UCSD-AML1 (cell line): ENCODE results near the gene LRPPRC.
"Not testable (repeated sequence)": the region's sequence is repeated elsewhere in the genome, so short reads cannot be mapped to it uniquely, and the experiment has no call there.

Source experiments
- DNase-seq: peaks from one replicate; lab custom pipeline; 2025; ENCODE audit not compliant: unreplicated experiment; lab: John Stamatoyannopoulos, UW

The LRPPRC gene

DNA sequence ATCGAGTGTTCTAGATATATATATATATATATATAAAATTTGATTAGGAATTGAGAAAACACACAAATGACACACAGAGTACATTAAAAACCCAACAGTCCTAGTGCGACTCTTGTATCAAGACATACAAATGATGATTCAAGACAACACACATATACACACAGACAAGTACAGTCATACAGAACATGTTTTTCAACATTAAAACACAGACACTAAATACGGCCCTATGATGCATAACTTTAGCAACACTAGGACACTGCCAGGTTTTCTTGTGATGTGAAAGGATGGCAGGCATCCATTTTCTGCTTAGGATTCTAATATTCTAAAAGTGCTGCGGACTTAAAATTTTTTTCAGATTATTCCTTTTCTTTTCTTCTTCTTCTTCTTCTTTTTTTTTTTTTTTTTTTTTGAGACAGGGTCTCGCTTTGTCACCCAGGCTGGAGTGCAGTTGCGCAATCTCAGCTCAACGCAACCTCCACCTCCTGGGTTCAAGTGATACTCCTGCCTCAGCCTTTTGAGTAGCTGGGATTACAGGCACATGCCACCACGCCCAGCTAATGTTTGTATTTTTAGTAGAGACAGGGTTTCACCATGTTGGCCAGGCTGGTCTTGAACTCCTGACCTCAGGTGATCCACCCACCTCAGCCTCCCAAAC is 84.5 kb downstream of the LRPPRC start:
- DNase-seq = not testable (repeated sequence)

DNA sequence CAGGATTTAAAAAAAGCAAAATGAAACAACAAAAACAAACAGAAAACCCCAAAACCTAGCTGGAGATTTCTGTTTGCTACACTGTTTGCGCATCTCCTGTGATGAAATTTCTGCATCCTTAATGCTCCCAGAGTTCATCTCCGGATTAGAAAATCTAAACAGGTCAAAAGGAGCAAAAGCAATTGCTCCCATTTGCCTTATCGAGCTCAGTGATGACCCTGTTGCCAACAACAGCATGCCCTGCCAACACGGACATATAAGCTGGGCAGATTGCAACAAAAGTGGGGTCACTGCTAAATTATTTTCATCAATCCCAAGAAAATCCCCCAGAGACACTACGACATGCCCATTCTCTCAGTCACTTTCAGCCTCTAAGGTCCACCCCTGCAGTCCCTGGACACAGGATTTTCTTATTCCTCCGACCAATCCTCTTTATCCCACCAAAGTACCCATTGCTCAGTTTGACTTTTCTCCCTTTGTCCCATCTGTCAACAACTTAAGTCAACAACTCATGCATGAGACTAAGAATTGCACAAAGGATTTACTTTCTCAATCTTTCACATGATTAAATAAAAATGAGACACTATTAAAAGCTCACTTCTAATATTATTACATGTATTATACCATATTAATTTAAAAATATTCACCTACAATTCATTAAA is 89.2 kb downstream of the LRPPRC start:
- no peak for DNase-seq

DNA sequence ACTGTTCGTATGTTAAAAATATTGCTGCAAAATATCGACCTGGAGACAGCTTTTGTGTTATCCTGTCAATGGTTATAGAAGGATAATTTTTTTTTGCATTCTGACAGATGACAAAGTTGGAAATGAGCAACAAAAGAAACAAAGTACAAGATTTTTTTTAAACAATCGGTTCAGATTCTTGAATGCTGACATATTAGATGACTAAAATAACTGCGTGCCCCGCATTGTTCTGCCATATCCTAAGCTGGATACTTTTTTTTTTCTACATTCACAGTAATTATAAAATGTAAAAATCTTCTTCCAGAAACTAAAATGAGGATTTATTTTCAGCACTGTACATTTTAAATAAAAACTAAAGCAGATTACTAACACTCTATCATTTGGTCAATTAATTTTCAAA is 89.9 kb downstream of the LRPPRC start:
- DNase-seq = no peak

DNA sequence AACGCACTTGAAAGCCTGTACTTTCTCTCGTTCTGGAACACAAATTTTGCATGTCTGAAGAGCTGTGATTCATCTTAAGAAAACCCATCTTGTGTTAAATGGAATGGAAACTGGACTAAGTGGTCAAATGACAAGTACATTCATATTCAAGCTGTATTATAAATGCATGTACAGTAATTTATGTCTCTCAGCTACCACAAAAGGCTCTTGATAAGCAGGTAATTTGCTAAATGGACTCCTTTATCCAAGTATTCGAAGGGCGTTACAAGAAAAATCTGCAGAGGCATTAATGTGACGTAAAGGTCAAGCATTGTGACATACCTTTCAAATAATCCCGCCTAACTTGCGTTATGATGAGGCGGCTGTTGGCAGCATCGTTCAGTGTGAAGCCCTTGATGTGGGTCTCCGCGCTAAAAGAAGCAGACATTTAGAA is 90.4 kb downstream of the LRPPRC start:
- no peak for DNase-seq

DNA sequence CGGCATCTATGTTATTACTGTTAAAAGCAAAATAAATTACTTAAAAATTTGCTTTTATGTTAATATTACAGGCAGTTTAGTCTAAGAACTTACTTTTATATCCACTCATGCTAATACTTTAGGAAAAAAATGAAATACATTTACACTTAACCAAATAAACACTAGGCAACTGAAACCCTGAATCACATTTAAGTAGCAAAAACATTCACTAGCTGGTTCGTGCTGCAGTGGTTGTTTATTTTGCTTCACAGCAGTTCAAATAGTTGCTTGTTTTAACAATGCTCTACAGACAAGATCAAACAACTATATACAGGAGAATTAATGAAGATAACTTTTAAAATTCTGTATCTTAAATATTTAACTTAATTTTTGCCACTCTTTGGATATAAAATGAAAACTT is 96.2 kb downstream of the LRPPRC start:
- no peak for DNase-seq

DNA sequence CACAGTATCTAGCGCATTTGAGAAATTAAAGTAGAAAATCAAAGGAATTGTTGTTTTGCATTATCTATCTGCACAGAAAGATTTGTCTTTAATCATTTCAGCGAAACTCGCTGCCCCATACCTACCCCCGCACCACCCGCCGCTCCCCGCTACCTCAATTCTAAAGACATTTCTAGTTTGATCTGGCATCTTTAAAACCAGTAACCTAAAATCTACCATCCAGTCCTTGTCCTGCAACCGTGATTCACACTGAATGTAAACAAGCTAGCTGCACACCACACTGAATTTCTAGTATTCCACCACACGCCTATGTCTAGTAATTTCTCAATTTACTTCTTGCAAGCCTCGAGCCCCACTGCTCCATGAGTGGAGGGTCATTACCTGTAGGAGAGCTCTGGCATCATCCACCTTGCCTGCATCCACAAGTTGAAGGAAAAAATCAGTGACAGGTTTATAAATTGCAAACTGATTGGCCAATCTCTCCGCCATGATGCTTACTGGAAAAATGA is 96.9 kb downstream of the LRPPRC start:
- no peak for DNase-seq

DNA sequence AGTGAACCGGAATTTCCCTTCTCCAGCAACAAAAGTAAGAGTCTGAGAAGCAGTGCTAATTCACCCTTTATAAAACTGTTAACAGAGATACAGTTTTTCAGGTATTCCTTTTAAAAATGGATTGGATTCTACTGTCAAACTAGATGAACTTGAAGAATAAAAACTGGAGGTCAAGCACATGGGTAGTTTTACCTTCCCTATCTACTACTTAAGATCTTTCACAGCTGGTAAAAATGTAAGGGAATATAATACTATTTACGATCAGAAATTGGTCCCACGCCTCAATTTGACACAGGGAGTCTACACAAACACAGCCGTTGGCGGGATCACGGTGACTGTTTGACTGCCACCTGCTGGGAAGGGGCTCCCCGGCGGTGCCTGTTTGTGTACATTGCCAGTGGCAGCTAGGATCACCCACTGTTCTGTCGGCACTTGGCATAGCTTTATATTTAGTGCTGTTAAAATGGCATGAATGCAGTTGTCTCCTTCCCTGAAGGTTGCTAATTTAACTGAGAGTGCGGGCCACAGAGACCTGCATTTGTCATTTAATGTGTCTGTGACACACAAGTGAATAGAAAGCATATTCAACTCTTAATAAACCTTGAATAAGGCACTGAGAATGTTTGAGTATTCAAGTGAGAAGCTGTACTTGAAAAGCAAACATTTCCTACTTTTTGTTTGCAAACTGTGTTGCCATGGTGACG is 97.5 kb downstream of the LRPPRC start:
- DNase-seq = no peak

DNA sequence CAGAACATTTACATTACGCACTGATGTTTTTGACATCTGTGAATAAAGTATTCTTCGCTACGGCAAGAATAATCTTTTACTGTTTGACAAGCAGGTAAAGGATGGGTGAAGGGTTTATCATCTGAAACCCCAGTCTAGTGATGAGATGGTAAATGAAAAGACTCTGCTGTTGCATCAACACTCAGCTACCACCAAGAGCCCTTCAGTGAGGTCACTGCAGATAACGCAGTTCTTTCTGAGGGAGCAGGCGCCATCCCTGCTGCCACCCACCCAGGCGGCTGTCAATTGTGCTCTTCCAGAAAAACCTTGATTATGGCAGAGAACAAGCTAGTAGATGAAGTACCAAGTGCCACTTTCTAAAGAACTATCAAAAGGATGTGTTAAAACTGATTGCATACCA is 98.3 kb downstream of the LRPPRC start:
- no peak for DNase-seq

DNA sequence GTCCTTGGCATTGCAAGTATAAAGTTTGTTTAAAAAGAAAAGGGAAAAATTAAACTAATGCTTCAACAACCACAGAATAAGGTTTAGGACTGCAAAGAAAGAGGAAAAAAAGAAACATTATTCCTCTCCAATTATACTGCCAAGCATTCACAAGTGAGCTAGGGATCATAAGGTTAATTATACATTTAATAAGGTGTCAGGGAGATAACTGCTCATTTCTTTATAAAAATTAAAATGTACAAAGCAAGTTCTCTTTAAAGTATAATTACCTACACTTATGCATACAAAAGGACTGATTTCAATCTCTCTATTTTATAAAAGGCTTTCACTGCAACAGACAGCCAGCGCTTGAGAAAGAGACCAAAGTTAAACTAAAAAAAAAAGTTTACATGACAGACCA is 98.9 kb downstream of the LRPPRC start:
- DNase-seq = no peak

DNA sequence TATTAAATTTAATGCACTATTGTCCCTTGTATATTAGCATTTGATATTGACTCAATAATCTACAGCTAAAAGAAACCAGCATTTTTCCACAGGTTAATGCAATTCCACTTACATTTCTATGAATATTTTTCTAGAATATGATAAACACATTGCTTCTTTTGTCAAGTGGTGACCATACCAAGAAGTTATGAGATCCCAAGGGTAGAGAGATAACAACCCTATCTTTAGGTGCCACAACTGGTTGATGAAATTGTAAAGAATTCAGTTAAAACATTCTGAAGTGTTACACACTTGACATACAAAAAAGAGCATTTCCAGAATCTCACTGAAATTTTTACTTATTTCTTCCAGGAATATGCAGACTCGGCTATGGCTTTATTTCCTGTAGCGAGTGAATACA is 101.0 kb downstream of the LRPPRC start:
- DNase-seq = no peak

DNA sequence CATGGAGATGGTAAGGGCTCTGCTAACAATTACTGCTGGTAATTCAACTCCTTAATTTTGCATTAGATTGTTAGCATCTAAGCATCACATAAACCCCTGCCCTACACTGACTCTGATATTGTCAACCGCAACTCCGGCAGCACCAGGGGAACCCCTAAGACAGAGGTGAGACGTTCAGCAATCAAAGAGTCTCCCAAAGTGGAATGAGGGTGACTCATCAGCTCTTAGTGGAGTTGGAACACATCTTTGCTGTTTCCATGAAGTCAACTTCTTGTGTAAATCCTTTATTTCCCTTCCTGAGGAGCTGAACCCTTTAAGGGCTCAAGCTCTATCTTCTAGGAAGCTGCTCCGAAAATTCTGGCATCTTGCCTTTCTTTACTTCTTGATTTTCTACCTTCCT is 104.9 kb downstream of the LRPPRC start:
- no peak for DNase-seq

DNA sequence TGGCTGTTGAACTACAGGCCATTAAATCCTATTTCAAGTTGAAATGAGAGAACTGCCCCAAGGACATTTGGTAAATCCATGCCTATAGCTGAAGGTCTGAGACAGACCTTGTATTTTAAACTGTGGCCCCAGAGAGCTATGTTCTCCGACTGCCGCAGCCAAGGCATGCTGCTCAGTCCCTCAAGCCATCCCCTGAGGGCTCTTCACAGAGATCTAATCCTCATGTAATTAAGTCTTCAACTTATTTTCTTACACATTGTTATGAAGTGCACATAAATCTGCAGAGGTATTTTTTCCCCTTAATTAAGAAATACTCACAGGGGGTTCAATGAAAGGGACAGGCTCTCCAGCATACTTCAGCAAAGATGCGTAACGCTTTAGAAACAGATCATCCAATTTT is 106.4 kb downstream of the LRPPRC start:
- DNase-seq = no peak

DNA sequence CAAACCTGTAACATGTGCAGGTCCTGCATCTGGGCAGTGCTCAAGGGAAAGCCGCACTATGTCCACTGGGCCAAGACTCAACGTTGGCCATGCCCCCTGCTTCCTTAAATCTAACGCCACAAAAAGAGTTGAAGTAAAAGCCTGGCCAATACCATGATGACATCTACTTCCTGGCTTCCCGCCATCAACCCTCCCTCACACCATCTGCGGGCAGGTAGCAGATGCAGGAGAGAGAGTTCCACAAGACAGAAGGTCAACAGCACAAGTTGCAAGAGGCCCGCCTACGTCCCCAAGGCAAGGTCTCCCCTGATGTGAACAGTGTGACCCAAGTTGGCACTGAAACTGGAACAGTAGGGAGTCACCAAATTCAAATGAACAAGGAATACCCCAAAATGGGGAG is 108.6 kb downstream of the LRPPRC start:
- DNase-seq = no peak

DNA sequence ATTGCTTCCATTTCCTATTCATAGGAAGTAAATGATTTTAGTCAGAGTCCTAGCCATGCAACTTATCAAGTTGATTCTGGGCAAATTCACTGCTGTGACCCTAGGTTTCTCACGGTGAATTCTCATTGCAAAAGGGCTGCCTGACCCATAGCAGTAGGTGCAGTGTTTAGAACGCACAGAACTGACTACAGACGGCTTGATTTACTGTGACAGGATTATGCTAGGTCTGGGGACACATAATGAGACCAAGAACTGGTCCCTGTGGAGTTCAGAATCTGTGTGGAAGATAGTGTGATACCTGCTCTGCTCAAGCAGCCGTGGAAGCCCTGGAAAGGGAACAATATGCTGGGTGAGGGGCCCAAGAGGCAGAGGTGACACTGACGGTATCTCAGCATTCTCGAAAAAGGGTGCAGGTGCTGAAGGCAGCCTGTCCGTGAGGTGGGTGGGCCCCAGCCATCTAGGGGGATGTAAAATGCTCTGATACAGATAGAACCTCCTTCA is 110.6 kb downstream of the LRPPRC start:
- no peak for DNase-seq

DNA sequence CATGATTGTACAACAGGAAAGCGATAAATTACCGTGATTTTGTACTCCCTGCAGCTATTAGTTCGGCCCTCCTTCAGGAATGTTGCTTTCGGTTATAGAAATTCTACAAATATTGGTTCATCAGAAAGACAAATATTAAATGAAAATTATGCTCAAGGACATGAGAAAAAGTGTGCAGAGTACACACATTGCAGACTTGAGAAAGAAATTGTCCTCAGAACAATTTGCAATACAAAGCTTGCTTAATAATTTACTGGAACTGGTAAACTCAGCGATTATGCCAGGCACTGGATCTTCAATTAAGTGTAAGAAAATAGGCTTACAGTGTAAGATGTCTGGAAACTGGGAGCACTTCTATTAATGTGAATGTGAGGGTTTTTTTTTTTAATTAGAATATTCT is 111.1 kb downstream of the LRPPRC start:
- DNase-seq = no peak

DNA sequence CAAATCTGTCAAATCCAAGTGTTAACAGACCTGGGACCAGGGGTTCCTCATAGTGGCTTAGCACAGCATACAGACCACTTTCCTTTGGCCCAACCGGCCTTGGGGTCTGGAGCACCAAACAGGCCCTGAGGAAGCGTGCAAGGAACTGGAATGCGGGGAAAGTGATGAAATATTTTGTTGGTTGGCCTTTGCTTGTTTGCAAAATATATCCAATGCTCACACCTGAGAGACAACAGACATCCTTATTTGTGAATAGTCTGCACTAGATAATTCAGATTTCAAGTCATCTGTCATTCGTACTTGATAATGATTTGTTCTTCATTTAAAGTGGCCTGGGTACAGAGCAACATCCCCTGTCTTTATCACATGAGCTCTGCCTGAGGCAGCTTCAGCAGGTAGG is 113.5 kb downstream of the LRPPRC start:
- DNase-seq = no peak

DNA sequence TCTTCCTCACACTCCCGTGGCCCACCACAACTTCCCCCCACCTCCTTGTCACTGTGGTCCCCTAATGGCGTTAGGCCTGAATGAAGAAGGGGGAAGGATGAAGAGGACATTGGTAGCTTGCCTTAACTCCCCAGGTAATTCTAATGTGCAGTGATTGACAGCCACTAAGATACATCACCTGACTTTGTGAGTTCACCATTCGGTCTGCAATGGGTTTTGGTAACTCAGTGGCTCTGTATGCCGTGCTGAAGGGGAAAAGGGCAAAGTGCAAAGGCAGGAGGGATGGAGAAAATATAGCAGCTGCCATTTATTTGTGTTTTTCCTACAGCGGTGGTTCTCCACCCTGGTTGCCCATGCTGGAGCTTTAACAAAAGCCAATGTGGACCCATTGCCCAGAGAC is 114.8 kb downstream of the LRPPRC start:
- DNase-seq = no peak

DNA sequence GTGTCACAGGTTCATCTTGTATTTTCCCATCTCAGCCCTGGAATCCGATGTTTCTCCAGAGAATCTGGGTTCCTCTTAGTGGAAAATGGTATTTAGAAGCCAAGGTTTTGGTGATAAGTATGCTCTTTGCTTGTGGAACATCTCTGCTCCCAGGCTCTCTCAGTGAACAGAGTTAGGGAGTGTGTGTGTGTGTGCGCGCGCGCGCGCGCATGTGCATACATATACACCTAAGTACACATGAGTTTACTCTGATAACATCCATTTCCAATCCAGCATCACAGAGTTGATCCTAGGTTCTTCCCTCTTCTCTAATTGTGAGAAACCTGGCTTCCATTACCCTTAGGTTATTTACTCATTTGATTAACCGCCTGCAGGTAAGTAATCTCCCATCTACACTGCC is 115.3 kb downstream of the LRPPRC start:
- DNase-seq = no peak

DNA sequence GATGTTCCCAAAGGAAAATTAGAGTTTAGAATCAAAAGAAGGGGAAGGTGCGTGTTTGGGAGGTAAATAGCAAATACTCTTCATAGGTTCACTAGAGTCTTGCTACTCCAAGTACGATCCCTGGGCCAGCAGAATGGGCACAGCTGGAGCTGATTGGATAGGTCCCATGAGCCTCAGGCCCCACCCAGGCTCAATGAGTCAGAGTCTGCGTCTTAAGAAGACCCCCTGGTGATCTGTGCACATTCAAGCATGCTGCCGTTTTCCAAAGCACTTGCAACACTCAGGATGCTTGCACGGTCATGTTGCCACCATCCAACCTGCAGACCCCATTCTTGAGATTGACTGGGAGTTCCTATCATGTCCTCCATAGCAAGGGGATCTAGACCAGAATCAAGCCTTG is 116.5 kb downstream of the LRPPRC start:
- no peak for DNase-seq

DNA sequence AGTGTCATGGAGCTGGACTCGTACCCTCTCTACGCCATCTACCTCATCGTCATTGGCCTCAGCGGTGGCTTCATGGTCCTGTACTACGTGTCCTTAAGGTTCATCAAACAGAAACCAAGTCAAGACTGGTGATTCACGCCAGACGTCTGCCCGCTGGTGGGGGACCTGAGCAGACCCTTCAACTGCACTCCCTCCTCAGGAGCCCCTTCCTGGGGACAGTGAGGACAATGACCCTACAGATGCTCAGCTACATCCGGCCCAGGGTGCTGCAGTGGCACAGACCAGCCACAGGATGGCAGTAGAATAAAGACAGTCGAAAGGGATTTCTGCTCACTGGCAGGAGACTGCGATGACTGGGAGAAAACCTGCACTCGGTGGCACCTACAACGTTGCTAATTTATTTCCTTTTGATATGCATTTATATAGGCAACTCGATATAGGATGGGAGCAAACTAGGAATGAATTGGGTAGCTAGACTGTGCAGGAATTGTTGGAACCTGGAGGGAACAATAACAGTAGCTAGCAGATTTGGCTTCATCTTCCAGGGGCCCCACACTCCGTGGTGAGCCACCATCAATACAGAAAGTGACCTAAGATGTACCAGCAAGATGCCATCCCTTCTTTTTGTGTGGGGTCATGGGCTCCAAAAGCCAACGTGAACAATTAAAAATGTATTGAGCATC is 117.9 kb downstream of the LRPPRC start:
- peak; percentile 54 for DNase-seq

DNA sequence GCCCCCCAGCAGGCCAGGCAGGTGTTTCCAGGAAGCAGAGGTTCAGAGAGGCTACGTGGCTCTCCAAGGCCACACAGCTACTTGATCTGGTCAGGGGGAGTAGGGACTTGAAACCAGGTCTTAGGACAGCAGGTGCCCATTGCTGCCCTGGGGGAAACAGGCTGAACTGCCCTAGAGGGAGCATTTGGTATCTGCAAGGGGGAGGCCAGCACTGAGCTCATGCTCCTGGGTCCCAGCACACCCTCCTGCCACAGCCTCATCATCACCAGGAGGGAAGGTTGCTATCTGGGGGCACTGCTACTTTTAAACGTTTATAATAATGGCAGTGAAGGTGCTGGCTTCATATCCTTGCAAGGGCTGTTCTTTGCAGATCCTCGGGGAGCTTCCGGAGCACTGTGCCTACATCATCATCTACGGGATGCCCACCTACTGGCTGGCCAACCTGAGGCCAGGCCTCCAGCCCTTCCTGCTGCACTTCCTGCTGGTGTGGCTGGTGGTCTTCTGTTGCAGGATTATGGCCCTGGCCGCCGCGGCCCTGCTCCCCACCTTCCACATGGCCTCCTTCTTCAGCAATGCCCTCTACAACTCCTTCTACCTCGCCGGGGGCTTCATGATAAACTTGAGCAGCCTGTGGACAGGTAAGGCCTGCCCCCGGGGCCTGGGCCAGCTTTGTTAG is 120.9 kb downstream of the LRPPRC start:
- DNase-seq = no peak
